ENCODE data around the gene CAPN6. TPM values are rescaled to one million over a fixed set of nuclear protein-coding genes. Genes with fewer than 3 reads are reported as not detected.

Gene CAPN6
- 0.43 TPM for total RNA-seq
- long read RNA-seq: 0 reads

GRCh38 chrX:111270339-111270738 is at the start of gene CAPN6:
CAPN6 (minus strand) TSS chrX:111270483; CDS start chrX:111263936, 6,547 bp downstream.
- H3K4me3 ChIP-seq: no peak within 1 kb of the TSS

GRCh38 chrX:111319451-111319850 is 49.2 kb upstream of the CAPN6 start:
- ATAC-seq (no peak), DNase-seq (no peak)
- H3K27me3 ChIP-seq: no peaks in the 10 kb centered on the region
- no peaks in the 10 kb centered on the region for H3K36me3 ChIP-seq
- H3K27ac ChIP-seq: no peak overlapping the region
- no peak for TF ChIP-seq CTCF (IDR thresholded peaks at IDR 0.05)
- intact Hi-C loops (cut with DNase I): no loop called here
- no peak overlapping the region for H3K4me3 ChIP-seq
- no peaks in the 10 kb centered on the region for H3K4me1 ChIP-seq
- H3K9me3 ChIP-seq: no peaks in the 10 kb centered on the region

More at GRCh38 chrX:111270339-111270738, at the start of gene CAPN6:
- peak; percentile 50 for DNase-seq
- no peak within 1 kb of the TSS for H3K27ac ChIP-seq
- ATAC-seq: peak; percentile 69
- H3K4me1 ChIP-seq: no peaks in the 10 kb centered on the region
- no peaks in the 10 kb centered on the region for H3K36me3 ChIP-seq
- H3K9me3 ChIP-seq: no peaks in the 10 kb centered on the region
- H3K27me3 ChIP-seq: no peaks in the 10 kb centered on the region
- intact Hi-C loops (cut with DNase I): no loop called here
- no peak for TF ChIP-seq CTCF (IDR thresholded peaks at IDR 0.05)

- Histone ChIP-seq H3K9me3 (no peaks in the 10 kb centered on the region), H3K4me3 (no peak overlapping the region), H3K27me3 (no peaks in the 10 kb centered on the region), H3K27ac (no peak overlapping the region), H3K4me1 (no peaks in the 10 kb centered on the region), H3K36me3 (no peaks in the 10 kb centered on the region)
- intact Hi-C loops (cut with DNase I): no loop called here
- no peak for TF ChIP-seq CTCF (IDR thresholded peaks at IDR 0.05)
- DNase-seq (no peak), ATAC-seq (no peak)
Observed at GRCh38 chrX:111318901-111319300, 48.6 kb upstream of the CAPN6 start.

- Histone ChIP-seq H3K4me1 (no peaks in the 10 kb centered on the region), H3K36me3 (no peaks in the 10 kb centered on the region), H3K27ac (no peak overlapping the region), H3K9me3 (no peaks in the 10 kb centered on the region), H3K4me3 (no peak overlapping the region), H3K27me3 (no peaks in the 10 kb centered on the region)
- no peak for TF ChIP-seq CTCF (IDR thresholded peaks at IDR 0.05)
- ATAC-seq: no peak
- no peak for DNase-seq
- intact Hi-C loops (cut with DNase I): no loop called here
Observed at GRCh38 chrX:111309083-111309482, 38.8 kb upstream of the CAPN6 start.

- ATAC-seq: no peak
Observed at GRCh38 chrX:111308039-111308438, 37.8 kb upstream of the CAPN6 start.

More at GRCh38 chrX:111308039-111308438, 37.8 kb upstream of the CAPN6 start:
- no peak overlapping the region for H3K4me3 ChIP-seq
- no peaks in the 10 kb centered on the region for H3K4me1 ChIP-seq
- intact Hi-C loops (cut with DNase I): no loop called here
- DNase-seq: no peak
- H3K9me3 ChIP-seq: no peaks in the 10 kb centered on the region
- H3K36me3 ChIP-seq: no peaks in the 10 kb centered on the region
- no peak overlapping the region for H3K27ac ChIP-seq
- H3K27me3 ChIP-seq: no peaks in the 10 kb centered on the region
- TF ChIP-seq CTCF (IDR thresholded peaks at IDR 0.05): no peak

All from upper lobe of right lung (tissue), 1 donor.